HL-60/S4 treated with phorbol 12-myristate 13-acetate at 8.2 ng/mL for 4 days and 3 days (cell line): Measurements from ENCODE around the gene ANXA11.

Experiments
- in situ Hi-C: fragments of 300-500 bp; cut with MboI; formaldehyde crosslinking; loops from 2 replicates; pipeline ENCODE4 v1.15.0; 2022; ENCODE audit warnings: low sequenced_read_pairs

The ANXA11 gene

GRCh38 chr10:80168162-80168511, 37.2 kb downstream of the ANXA11 start:
- in situ Hi-C loops: no loop called here

- in situ Hi-C loops: no loop called here
These were observed 37.7 kb downstream of the ANXA11 start for GRCh38 chr10:80167471-80168161.

DNA sequence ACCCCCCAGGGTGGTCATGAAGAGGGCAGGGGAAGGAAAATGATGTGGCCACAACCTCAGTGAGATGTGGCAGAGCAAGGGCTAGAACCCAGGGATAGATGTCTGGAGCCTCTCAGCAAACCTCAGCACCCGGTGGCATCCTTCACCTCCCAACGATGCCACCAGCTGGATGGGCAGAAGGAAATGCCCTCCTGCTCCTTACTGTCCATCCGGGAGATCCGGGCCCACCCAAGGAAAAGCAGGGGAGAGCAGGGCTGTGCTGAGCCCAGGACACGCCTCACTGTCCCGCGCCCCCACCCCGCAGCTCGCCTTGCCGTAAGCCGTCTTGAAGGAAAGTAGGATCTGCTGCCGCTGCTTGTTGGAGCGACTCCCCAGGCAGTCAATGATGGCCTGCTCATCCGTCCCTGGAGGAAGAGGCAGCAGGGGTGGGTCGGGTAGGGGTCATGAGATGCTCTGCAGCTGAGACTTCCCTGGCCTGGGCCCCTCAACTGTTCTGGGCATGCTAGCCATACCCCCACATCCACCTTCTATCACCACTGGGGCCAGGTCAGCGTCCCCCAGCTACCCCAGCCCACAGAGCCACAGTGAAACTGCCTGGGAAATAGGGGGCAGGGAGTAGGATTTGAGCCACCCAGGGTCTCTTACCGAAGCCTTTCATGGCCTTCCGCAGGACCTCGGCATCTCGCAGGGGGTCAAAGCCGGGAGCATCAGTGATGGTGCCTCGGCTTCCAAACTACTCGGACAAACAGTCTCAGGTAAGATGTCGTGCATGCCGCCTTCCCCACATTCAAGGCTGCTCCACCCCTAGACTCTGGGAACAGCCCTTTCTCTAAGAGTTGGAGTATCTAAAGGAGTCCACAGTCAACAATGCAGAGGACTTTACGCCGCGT, 38.5 kb downstream of the ANXA11 start:
- in situ Hi-C loops: no loop called here

- in situ Hi-C loops: no loop called here
These were observed 40.2 kb downstream of the ANXA11 start for GRCh38 chr10:80165173-80165572.

GRCh38 chr10:80164596-80164995, 40.7 kb downstream of the ANXA11 start:
- in situ Hi-C loops: no loop called here

- in situ Hi-C loops: no loop called here
These were observed 41.5 kb downstream of the ANXA11 start for GRCh38 chr10:80163741-80164341.

- in situ Hi-C loops: no loop called here
These were observed 43.8 kb downstream of the ANXA11 start for GRCh38 chr10:80161321-80162083.

- in situ Hi-C loops: no loop called here
These were observed 44.7 kb downstream of the ANXA11 start for GRCh38 chr10:80160361-80161320.

- in situ Hi-C loops: loop anchor here (10.0 kb wide), 1 partner anchor 45 kb away; the partner anchor contains the start of gene ANXA11
These were observed 46.0 kb downstream of the ANXA11 start for GRCh38 chr10:80159166-80159873.

DNA sequence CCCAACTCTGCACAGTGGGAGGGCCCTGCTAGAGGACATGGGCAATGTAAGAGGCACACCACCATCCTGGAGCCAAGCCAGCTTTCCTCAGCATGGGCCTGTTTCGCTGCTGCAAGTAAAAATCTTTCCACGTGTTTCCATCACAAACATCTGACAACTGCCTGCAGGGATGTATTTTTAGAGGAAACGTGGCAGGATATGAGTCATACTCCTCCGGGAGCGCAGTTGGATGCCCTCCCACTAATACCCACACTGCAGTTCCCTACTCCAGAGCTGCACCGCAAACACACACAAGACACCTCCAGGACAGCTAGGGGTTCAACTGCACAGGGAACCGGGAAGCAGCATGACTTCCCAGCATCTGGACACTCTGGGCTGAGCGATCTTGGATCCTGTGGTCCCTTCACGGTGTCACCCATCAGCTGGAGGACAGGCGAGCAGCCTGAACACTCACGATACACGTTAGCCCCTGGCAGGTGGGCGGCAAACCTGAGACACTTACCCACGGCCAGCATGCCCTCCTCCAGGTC, 46.7 kb downstream of the ANXA11 start:
- in situ Hi-C loops: loop anchor here (10.0 kb wide), 1 partner anchor 46 kb away; the partner anchor contains the start of gene ANXA11

GRCh38 chr10:80158126-80158525, 47.2 kb downstream of the ANXA11 start:
- in situ Hi-C loops: loop anchor here (10.0 kb wide), 1 partner anchor 47 kb away; the partner anchor contains the start of gene ANXA11

GRCh38 chr10:80157561-80157960, 47.8 kb downstream of the ANXA11 start:
- in situ Hi-C loops: loop anchor here (10.0 kb wide), 1 partner anchor 47 kb away; the partner anchor contains the start of gene ANXA11

DNA sequence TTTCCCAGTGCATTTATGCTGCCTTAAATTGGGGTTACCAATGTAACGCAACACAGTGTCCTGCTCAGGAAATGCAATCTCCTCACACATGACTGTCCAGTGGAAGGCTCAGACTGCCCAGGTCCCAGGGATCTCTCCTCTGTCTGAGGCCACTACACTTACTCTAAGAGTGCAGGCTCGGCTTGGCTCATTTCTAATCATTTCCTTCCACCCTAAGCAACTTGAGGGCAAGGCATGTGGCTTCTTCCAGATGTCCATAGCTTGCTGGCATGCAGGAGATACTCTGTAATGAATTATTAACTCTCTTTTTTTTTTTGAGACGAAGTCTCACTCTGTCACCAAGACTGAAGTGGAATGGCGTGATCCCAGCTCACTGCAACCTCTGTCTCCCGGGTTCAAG, 49.1 kb downstream of the ANXA11 start:
- in situ Hi-C loops: loop anchor here (10.0 kb wide), 1 partner anchor 49 kb away; the partner anchor contains the start of gene ANXA11

DNA sequence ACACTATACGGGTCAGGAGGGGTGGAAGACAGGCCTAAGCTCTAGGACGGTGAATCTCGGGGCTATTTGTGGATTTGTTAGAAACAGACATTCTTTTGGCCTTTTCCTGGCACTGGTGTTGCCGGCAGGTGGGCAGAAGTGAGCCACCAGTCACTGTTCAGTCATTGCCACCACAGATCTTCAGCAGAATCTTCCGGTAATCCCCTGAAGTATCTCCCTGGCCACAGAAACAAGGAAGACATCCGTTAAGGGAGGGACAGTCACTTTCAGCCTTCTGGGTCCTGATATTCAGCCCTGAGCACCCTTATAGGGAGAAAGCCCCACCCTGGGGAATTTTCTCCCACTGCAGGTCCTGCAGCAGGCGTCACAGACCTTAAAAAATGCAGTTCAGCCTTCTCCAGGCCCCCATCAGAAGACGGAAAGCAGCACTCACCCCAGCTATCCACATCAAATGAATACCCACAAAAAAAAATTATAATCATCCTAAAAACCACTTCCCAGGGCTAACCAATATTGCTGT, 49.6 kb downstream of the ANXA11 start:
- in situ Hi-C loops: loop anchor here (10.0 kb wide), 1 partner anchor 49 kb away; the partner anchor contains the start of gene ANXA11

- in situ Hi-C loops: loop anchor here (10.0 kb wide), 1 partner anchor 50 kb away; the partner anchor contains the start of gene ANXA11
These were observed 50.2 kb downstream of the ANXA11 start for GRCh38 chr10:80154978-80155695.

GRCh38 chr10:80154626-80154977, 50.7 kb downstream of the ANXA11 start:
- in situ Hi-C loops: loop anchor here (10.0 kb wide), 1 partner anchor 50 kb away; the partner anchor contains the start of gene ANXA11

DNA sequence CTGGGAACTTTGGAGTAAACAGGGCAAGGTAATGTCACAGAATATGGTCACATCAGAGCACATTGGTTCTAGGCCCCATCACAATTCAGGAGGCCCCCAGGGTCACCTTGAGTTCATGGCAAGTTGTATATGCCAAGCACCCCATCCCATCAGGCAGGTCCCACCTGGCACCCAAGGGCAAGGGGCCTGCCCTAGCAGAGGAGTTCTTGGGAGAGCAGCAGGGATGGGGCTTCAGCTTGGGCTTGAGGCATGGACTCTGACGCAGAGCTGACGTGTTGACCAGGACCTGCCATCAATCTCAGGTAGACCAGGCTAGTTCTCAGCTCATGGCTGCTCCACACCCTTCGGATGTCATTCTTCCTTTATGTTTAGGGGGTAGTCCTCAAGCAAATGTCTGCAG, 51.9 kb downstream of the ANXA11 start:
- in situ Hi-C loops: loop anchor here (10.0 kb wide), 1 partner anchor 51 kb away; the partner anchor contains the start of gene ANXA11
